ENCODE results near the gene SHC3.
"Not testable (repeated sequence)": the region's sequence is repeated elsewhere in the genome, so short reads cannot be mapped to it uniquely, and the experiment has no call there.

The SHC3 gene

GRCh38 chr9:89177944-89178829 lies at the start of gene SHC3:
Gene SHC3 (minus strand): TSS chr9:89178818. CDS start chr9:89178460, 358 bp downstream.
- no peak for DNase-seq (ENCODE audit: low spot score)

- no peak for DNase-seq (ENCODE audit: low spot score)
Observed at GRCh38 chr9:89225991-89226471, 47.4 kb upstream of the SHC3 start.

- no peak for DNase-seq (ENCODE audit: low spot score)
Observed at GRCh38 chr9:89225587-89225986, 47.0 kb upstream of the SHC3 start.

DNA sequence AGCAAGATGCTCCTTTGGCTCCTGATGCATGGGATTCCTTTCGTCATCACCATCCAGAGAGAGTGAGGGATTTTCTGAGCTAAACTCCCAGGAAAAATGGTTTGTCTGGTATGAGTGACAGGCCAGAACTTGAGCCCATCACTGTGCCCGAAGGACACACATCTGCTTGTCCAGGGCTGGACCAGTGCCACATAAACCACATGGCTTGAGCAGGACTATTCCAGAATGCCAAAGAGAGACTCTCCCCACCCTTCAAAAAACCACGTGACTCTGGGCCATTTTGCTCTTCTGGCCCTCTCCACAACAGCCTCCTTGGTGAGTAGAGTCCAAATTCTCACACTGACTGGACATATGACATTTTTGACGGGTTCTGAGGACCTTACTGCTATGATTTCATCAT lies 46.4 kb upstream of the SHC3 start:
- DNase-seq (ENCODE audit: low spot score), result no peak

- no peak for DNase-seq (ENCODE audit: low spot score)
Observed at GRCh38 chr9:89224633-89225032, 46.0 kb upstream of the SHC3 start.

- DNase-seq (ENCODE audit: low spot score), result no peak
Observed at GRCh38 chr9:89223396-89223977, 44.9 kb upstream of the SHC3 start.

- no peak for DNase-seq (ENCODE audit: low spot score)
Observed at GRCh38 chr9:89219637-89220036, 41.0 kb upstream of the SHC3 start.

GRCh38 chr9:89218040-89218928 lies 39.7 kb upstream of the SHC3 start:
- DNase-seq (ENCODE audit: low spot score), result no peak

DNA sequence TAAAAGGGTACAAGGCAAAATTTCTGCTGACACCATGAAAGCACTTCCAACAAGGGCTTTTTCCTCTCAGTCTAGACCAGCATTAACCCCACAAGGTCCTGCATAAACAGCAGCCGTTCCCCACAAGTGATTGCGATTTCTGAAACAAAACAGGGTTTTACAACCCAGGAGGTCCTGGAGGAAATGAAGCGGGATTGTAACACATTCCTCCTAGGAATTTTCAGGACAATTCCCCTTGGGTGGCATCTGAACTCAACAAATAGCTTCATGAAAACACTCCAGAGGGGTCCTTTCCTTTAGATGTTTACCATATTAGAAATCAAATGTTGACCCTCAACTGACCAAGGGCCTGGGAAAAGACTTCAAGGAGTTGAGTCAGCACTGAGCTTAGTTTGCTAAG lies 36.7 kb upstream of the SHC3 start:
- DNase-seq (ENCODE audit: low spot score), result no peak

DNA sequence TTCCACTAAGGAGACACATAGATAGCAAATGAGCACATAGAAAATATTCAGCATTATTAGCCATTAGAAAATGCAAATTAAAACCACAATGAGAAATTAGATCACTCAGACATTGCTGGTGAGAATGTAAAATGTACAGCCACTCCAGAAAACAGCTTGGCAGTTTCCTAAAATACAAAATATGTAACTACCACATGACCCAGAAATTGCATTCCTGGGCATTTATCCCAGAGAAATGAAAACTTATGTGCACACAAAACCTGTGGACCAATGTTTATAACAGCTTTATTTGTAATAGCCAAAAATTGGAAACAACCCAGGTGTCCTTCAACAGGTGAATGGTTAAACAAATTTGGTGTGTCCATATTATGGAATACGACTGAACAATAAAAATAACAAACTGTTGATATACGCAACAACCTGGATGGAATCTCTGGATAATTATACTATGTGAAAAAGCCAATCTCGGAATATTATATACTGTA lies 34.8 kb upstream of the SHC3 start:
- no peak for DNase-seq (ENCODE audit: low spot score)

- no peak for DNase-seq (ENCODE audit: low spot score)
Observed at GRCh38 chr9:89212171-89212570, 33.6 kb upstream of the SHC3 start.

- not testable (repeated sequence) for DNase-seq (ENCODE audit: low spot score)
Observed at GRCh38 chr9:89209311-89209710, 30.7 kb upstream of the SHC3 start.

DNA sequence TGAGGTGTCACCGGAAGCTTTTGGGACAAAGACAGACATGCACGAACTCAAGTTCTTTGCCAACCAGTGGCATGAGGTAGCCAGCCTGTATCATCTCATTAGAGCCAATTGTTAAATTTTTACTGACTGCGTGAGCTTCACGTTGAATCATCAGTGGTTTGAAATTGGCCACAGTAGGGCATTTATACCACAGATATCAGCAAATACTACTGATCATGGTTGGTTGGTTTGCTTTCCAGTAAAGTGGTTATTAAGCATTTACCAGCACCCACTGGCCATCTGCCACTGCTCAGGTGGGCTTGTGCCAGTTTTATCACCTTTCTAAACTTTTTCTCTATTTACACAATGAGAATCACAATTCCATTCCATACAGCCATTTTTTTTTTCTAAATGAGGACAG lies 28.4 kb upstream of the SHC3 start:
- DNase-seq (ENCODE audit: low spot score), result no peak

DNA sequence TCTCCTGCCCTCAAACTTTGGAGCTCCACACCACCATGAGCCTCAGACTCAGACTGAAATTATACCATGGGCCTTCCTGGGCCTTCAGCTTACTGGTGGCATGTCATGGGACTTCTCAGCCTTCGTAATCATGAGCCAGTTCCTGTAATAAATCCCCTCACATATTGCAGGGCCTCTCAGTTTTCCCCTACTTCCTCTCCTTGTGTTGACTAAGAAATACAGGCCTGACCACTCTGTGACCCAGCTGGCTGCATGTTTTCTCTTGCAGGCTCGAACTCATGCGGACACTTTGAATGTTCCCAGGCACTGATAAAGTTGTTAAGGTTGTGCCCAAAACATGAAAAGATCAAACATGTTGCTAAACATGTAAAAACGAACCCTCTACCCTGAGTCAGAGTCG lies 26.2 kb upstream of the SHC3 start:
- DNase-seq (ENCODE audit: low spot score), result no peak

DNA sequence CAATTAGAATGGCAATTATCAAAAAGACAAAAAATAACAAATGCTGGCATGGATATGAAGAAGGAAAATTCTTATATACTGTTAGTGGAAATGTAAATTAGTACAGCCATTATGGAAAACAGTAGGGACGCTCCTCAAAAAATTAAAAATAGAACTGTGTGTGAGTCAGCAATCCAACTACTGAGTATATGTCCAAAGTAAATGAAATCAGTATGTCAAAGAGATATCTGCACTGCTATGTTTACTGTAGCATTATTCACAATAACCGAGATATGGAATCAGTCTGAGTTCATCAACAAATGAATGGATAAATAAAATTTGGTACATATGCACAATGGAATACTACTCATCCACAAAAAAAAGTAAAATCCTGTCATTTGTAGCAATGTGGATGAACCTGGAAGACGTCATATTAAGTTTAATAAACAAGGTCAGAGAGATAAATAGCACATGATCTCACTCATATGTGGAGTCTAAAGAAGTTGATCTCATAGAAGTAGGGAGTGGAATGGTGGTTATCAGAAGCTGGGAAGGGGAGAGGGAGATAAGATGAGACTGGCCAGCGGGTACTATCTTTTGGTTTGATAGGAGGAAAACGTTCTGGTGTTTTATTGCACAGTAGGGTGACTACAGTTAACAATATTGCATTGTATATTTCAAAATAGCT lies 16.6 kb upstream of the SHC3 start:
- no peak for DNase-seq (ENCODE audit: low spot score)

GRCh38 chr9:89194421-89195130 lies 16.0 kb upstream of the SHC3 start:
- no peak for DNase-seq (ENCODE audit: low spot score)

- DNase-seq (ENCODE audit: low spot score), result no peak
Observed at GRCh38 chr9:89191004-89191403, 12.4 kb upstream of the SHC3 start.

- no peak for DNase-seq (ENCODE audit: low spot score)
Observed at GRCh38 chr9:89189215-89189614, 10.6 kb upstream of the SHC3 start.

DNA sequence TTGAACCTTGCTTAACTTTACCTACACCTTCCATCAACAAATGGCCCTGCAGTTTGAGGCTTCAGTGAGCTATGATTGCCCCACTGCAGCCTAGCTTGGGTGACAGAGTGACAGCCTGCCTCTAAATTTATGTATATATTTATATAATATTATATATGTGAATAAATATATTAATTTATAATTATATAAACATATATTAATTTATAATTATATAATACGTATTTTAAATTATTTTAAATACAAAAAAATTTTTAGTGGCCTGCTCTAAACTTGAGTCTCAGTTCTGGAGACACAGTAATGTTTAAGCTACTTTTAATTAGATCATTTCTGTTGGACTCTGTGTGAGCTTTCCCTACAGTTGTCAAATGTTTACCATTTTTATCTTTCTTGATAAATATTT lies 9.3 kb upstream of the SHC3 start:
- no peak for DNase-seq (ENCODE audit: low spot score)

DNA sequence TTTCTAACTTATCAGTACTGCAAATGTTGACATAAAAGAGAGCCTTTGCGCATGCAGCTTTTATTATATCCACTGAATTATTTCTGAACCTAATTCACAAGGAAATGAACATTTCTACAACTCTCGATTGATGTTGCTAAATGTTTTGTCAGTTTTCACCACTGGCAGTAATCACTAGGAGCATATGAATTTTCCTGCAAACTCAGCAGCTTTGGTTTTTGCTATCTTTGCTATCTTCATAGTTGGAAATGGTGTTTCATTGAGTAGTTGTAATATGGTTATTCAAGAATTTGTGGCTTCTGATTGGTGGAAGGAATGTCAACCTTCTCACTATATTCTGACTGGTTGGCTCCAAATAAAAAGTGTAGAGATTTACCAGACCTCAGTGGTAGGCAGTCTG lies 8.9 kb upstream of the SHC3 start:
- no peak for DNase-seq (ENCODE audit: low spot score)

- DNase-seq (ENCODE audit: low spot score), result no peak
Observed at GRCh38 chr9:89186960-89187359, 8.3 kb upstream of the SHC3 start.
